Sigmoid colon (tissue), 4 donors: ENCODE measurements around the gene SCYGR1.

ENCODE experiments used
- POLR2A ChIP-seq, 2 donors: fragments of 450-650 bp; IDR thresholded peaks; one replicate each; pipeline ENCODE4 v1.6.1; 2016; ENCODE audit warnings: antibody characterized with exemption in 2 of 2, mild to moderate bottlenecking in 2 of 2, moderate library complexity in 2 of 2
- POLR2AphosphoS5 ChIP-seq, 4 donors: sonication (generic); formaldehyde crosslinking; IDR thresholded peaks; one replicate each; pipeline ENCODE4 v1.6.1; 2017; ENCODE audit warnings: antibody characterized with exemption in 4 of 4

GRCh38 chr2:227368574-227368973 lies 19.2 kb downstream of the SCYGR1 start:
- TF ChIP-seq POLR2A (IDR thresholded peaks at IDR 0.05) (no peak), POLR2AphosphoS5 (IDR thresholded peaks at IDR 0.05) (no peak)
